ENCODE data around the gene FOXP1. TPM values are rescaled to one million over a fixed set of nuclear protein-coding genes. Genes with fewer than 3 reads are reported as not detected.
"Not testable (repeated sequence)": the region's sequence is repeated elsewhere in the genome, so short reads cannot be mapped to it uniquely, and the experiment has no call there.

Gene FOXP1
- total and polyA plus RNA-seq, 2 donors from 2014 or later: 6.7 to 87.2 TPM

DNA sequence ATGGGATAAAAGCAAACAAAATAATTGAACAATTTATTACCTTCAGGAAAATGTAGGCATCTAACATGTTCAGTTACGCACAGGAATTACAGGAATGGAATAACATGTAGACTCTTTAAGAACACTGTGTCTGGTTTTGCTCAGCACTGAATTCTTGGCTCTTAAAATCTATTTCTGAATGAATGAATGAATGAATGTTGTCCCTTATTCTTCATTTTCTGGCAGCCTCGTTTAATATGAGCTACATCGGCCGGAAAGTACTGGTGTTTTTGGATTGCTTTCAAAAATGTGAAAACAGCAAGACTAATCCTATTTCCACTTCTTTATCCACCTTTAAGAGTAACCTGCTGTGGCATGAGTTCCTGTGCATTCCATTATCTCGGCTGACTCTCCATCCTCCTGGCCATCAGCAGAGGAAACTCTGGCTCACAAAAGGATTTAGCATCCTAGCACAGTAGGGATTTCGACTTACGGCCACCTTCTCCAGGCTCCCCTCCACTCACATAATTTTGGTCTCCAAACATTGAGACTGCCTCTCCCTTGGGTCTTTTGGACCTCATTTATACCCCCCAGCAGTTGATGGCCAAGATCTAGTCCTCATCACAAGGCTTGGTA, 145.3 kb downstream of the FOXP1 start:
- TF ChIP-seq, protein P1, sequence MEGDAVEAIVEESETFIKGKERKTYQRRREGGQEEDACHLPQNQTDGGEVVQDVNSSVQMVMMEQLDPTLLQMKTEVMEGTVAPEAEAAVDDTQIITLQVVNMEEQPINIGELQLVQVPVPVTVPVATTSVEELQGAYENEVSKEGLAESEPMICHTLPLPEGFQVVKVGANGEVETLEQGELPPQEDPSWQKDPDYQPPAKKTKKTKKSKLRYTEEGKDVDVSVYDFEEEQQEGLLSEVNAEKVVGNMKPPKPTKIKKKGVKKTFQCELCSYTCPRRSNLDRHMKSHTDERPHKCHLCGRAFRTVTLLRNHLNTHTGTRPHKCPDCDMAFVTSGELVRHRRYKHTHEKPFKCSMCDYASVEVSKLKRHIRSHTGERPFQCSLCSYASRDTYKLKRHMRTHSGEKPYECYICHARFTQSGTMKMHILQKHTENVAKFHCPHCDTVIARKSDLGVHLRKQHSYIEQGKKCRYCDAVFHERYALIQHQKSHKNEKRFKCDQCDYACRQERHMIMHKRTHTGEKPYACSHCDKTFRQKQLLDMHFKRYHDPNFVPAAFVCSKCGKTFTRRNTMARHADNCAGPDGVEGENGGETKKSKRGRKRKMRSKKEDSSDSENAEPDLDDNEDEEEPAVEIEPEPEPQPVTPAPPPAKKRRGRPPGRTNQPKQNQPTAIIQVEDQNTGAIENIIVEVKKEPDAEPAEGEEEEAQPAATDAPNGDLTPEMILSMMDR (IDR thresholded peaks at IDR 0.05; ENCODE audit: borderline replicate concordance, extremely low read depth, insufficient read depth): no peak
- intact Hi-C loops (cut with DNase I): no loop called here
- Histone ChIP-seq H3K27me3 (ENCODE audit: control insufficient read depth, insufficient read depth, low read length) (no peaks in the 10 kb centered on the region), H3K9ac (ENCODE audit: low read length in 3 of 3) (no peak overlapping the region), H3K9me3 (ENCODE audit: control insufficient read depth in 2 of 3, insufficient read depth in 1 of 3, low read length in 3 of 3) (no peaks in the 10 kb centered on the region), H3K4me3 (ENCODE audit: low read length in 3 of 3) (no peak overlapping the region), H3K27ac (ENCODE audit: low read depth in 2 of 2, low read length in 2 of 2) (no peak overlapping the region), H3K36me3 (ENCODE audit: control insufficient read depth in 2 of 3, insufficient read depth in 3 of 3, low read length in 3 of 3) (no peaks in the 10 kb centered on the region), H3K4me1 (ENCODE audit: control insufficient read depth in 2 of 3, insufficient read depth in 2 of 3, low read depth in 1 of 3, low read length in 3 of 3) (peaks cover 0 to 4% (median 0%) of the 10 kb centered on the region in 3 donors)
- no peak for FAIRE-seq
- DNase-seq: no peak

- no peak overlapping the region for H3K27ac ChIP-seq (ENCODE audit: low read depth in 2 of 2, low read length in 2 of 2)
- FAIRE-seq (no peak), DNase-seq (no peak)
- TF ChIP-seq, protein P1 (IDR thresholded peaks at IDR 0.05; ENCODE audit: borderline replicate concordance, extremely low read depth, insufficient read depth): no peak
- no peaks in the 10 kb centered on the region for H3K36me3 ChIP-seq (ENCODE audit: control insufficient read depth in 2 of 3, insufficient read depth in 3 of 3, low read length in 3 of 3)
- H3K9me3 ChIP-seq (ENCODE audit: control insufficient read depth in 2 of 3, insufficient read depth in 1 of 3, low read length in 3 of 3): no peaks in the 10 kb centered on the region
- H3K4me3 ChIP-seq (ENCODE audit: low read length in 3 of 3): no peak overlapping the region
- intact Hi-C loops (cut with DNase I): no loop called here
- H3K4me1 ChIP-seq (ENCODE audit: control insufficient read depth in 2 of 3, insufficient read depth in 2 of 3, low read depth in 1 of 3, low read length in 3 of 3): peaks cover 0 to 2% (median 0%) of the 10 kb centered on the region in 3 donors
- H3K27me3 ChIP-seq (ENCODE audit: control insufficient read depth, insufficient read depth, low read length): no peaks in the 10 kb centered on the region
- H3K9ac ChIP-seq (ENCODE audit: low read length in 3 of 3): no peak overlapping the region
Observed at GRCh38 chr3:71436337-71436736, 147.2 kb downstream of the FOXP1 start.

- DNase-seq; H3K4me3 ChIP-seq (ENCODE audit: low read length in 3 of 3); H3K36me3 ChIP-seq (ENCODE audit: control insufficient read depth in 2 of 3, insufficient read depth in 3 of 3, low read length in 3 of 3); intact Hi-C loops (cut with DNase I); H3K27me3 ChIP-seq (ENCODE audit: control insufficient read depth, insufficient read depth, low read length); H3K9me3 ChIP-seq (ENCODE audit: control insufficient read depth in 2 of 3, insufficient read depth in 1 of 3, low read length in 3 of 3); H3K9ac ChIP-seq (ENCODE audit: low read length in 3 of 3); FAIRE-seq; H3K27ac ChIP-seq (ENCODE audit: low read depth in 2 of 2, low read length in 2 of 2); H3K4me1 ChIP-seq (ENCODE audit: control insufficient read depth in 2 of 3, insufficient read depth in 2 of 3, low read depth in 1 of 3, low read length in 3 of 3): not testable (repeated sequence)
Observed at GRCh38 chr3:71435836-71436235, 147.7 kb downstream of the FOXP1 start.

DNA sequence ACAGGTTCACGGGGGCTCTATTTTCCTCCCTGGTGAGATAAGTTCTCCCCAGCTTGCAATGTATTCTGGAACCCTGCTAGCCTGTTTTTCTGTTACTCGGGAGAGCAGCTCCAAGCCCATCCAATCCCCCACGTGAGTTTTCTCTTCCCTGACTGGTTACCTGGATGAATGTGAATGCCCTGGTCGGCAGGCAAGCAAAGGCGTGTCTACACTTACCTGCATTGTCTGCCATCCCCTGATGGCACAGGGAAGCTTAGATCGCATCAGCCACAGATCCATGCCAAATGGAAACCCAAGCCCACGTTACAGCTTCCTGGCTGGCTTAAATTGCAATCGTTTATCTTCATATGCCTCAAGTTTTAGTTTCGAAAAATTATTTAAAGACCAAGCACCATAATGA, 149.9 kb downstream of the FOXP1 start:
- Histone ChIP-seq H3K27ac (ENCODE audit: low read depth in 2 of 2, low read length in 2 of 2) (no peak overlapping the region), H3K36me3 (ENCODE audit: control insufficient read depth in 2 of 3, insufficient read depth in 3 of 3, low read length in 3 of 3) (no peaks in the 10 kb centered on the region), H3K4me1 (ENCODE audit: control insufficient read depth in 2 of 3, insufficient read depth in 2 of 3, low read depth in 1 of 3, low read length in 3 of 3) (peaks cover 0 to 5% (median 4%) of the 10 kb centered on the region in 3 donors), H3K9me3 (ENCODE audit: control insufficient read depth in 2 of 3, insufficient read depth in 1 of 3, low read length in 3 of 3) (no peaks in the 10 kb centered on the region), H3K4me3 (ENCODE audit: low read length in 3 of 3) (no peak overlapping the region), H3K9ac (ENCODE audit: low read length in 3 of 3) (no peak overlapping the region), H3K27me3 (ENCODE audit: control insufficient read depth, insufficient read depth, low read length) (no peaks in the 10 kb centered on the region)
- intact Hi-C loops (cut with DNase I): no loop called here
- TF ChIP-seq, protein P1 (IDR thresholded peaks at IDR 0.05; ENCODE audit: borderline replicate concordance, extremely low read depth, insufficient read depth): no peak
- FAIRE-seq (no peak), DNase-seq (no peak)
